GM12892 (cell line): Measurements from ENCODE around the gene XYLT1.

Experiments used
- DNase-seq: peaks from one replicate; pipeline ENCODE4 v3.0.0; 2011; ENCODE audit not compliant: insufficient read length
- FAIRE-seq: peaks from 2 replicates; lab custom pipeline; 2011; peaks lifted over from hg19 to GRCh38; lab: Jason Lieb, UNC
- POLR2A ChIP-seq: IDR thresholded peaks from 2 replicates; pipeline ENCODE4 v1.6.1; 2011; ENCODE audit warnings: low read depth, low read length, control low read depth
- POLR2AphosphoS5 ChIP-seq: IDR thresholded peaks from 2 replicates; pipeline ENCODE4 v1.6.1; 2011; ENCODE audit warnings: low read depth, low read length, control low read depth
- TAF1 ChIP-seq: IDR thresholded peaks from 2 replicates; pipeline ENCODE4 v1.6.1; 2011; ENCODE audit warnings: low read depth, mild to moderate bottlenecking, control low read depth, low read length, borderline replicate concordance

Gene XYLT1

DNA sequence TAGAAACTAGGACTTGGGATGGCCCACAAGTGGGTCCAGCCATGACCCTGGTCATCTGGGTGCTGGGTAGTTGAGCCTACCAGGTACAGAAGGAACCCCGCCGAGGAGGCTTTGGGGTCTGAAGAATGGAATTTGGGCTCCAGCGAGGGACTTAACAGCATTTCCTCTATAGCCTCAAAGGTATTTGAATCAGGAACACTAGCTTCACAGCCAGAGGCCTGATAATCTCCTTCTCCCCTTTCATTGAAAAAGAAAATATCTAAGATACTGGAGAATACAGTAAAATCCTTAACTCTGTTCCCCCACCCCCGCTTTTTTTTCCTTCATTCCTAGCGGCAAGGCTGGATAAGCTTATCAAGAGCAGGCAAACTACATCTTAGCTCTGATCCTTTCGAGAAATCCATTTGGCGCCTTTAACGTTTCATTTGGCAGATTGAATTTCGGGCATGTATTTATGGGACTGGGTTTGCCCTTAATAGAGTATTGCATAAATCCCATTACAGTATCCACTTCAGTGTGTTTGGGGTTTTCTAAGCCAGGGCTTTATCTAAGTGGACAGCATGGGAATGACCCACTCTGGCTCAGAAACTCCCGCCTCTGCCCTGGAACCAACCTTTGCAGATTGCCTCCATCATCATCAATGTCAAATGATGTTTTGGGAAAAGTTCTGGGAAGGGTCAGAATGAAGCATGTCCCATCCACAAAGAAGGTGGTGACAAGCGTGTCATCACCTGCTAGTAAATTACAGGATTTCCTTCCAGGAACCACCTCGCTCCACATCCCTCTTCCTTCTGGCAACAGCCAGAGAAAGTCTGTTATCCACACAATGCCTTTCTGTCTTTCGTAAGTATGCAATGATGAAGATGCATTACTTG, 36.9 kb downstream of the XYLT1 start:
- TF ChIP-seq POLR2A (no peak), POLR2AphosphoS5 (no peak)
- FAIRE-seq (no peak), DNase-seq (no peak)

DNA sequence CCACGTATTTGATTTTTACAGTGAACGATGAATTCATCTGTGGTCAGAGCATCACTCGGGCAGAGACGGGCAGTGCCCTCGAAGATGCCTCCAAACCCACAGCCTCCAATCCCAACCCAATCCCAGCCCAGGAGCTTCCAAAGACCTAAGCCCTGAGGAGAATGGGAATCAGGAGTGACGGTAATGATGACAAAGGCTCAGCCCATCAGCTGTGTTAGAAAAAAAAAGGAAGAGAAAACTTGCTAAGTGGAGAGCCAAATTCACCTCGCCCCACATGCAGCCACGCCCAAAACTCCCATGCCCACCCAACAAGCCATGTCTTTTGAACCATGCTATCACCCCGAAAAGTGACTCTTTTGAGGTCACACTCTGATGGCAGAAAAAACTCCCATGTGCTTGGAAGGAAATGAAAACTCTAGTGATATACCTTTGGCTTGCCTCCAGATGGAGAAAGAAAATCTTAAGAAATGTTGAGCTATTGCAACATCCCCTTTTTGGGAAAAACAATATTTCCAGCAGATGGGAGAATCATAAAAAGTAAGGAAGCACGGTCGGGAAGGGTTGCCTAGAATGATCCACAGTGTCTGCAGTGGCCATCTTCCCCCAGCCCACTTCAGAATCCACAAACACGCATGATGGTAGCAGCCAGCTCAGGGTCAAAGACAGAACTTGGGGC, 37.7 kb downstream of the XYLT1 start:
- DNase-seq (no peak), FAIRE-seq (no peak)
- TF ChIP-seq TAF1 (no peak), POLR2AphosphoS5 (no peak), POLR2A (no peak)

GRCh38 chr16:17431968-17432625, 38.7 kb downstream of the XYLT1 start:
- DNase-seq (no peak), FAIRE-seq (no peak)
- TF ChIP-seq POLR2AphosphoS5 (no peak), TAF1 (no peak)

DNA sequence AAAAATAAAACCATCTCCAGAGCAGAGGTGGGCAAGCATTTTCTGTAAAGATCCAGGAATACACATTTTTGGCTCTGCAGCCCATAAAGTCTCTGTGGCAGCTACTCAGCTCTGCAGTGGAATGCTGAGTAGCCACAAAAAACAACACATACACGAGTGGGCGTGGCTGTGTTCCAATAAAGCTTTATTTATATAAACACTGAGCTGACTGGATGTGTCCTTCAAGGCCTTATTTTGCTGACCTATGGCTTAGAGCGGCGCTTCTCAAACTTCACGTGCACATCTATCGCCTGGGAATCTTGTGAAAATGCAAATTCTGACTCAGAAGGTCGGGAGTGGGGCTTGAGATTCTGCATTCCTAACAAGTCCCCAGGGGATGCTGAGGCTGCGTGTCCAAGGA, 39.7 kb downstream of the XYLT1 start:
- DNase-seq: no peak

DNA sequence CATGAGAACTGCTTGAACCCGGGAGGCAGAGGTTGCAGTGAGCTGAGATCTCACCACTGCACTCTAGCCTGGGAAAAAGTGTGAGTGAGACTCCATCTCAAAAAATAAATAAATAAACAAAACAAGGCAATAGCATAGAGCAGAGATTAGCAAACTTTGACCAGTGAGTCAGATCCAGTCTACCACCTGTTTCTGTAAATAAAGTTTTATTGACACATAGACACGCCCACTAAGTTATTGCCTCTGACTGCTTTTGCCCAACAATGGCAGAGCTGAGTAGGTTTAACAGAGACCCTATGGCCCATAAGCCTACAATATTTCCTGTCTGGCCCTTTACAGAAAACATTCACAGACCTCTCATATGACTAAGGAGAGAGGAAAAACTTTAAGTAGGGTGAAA, 44.3 kb downstream of the XYLT1 start:
- no peak for FAIRE-seq
- TF ChIP-seq TAF1: no peak
- TF ChIP-seq POLR2A: no peak
- TF ChIP-seq POLR2AphosphoS5: no peak

More for the DNA sequence above, 39.7 kb downstream of the XYLT1 start:
- no peak for FAIRE-seq
- TF ChIP-seq TAF1: no peak
- no peak for TF ChIP-seq POLR2A
- no peak for TF ChIP-seq POLR2AphosphoS5

GRCh38 chr16:17424771-17425170, 46.0 kb downstream of the XYLT1 start:
- TF ChIP-seq POLR2A: no peak
- TF ChIP-seq POLR2AphosphoS5: no peak
- TF ChIP-seq TAF1: no peak
- FAIRE-seq (no peak), DNase-seq (no peak)

More for the DNA sequence above, 44.3 kb downstream of the XYLT1 start:
- DNase-seq: no peak

DNA sequence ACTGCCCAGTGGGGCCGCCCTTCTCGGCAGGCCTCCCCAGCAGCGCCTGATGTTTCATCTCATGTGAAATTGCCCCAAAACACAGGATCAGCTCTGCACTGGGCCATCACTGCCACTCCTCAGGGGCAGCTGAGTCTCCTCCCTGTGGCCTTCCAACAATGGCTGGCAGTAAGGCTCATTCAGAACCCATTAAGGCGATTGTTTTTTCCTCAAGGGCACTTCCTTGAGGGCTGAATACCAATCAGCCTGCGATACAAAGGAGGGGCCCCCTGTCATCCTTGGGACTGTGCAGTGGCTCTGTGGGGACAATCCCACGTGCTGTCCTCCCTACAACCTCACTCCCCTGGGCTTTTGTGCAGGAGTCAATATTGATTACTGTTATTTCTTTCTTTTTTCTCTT, 47.5 kb downstream of the XYLT1 start:
- no peak for TF ChIP-seq POLR2AphosphoS5
- TF ChIP-seq POLR2A: no peak
- TF ChIP-seq TAF1: no peak
- no peak for FAIRE-seq
- DNase-seq: no peak

GRCh38 chr16:17420816-17421215, 49.9 kb downstream of the XYLT1 start:
- no peak for DNase-seq
- TF ChIP-seq TAF1 (no peak), POLR2AphosphoS5 (no peak), POLR2A (no peak)
- no peak for FAIRE-seq

DNA sequence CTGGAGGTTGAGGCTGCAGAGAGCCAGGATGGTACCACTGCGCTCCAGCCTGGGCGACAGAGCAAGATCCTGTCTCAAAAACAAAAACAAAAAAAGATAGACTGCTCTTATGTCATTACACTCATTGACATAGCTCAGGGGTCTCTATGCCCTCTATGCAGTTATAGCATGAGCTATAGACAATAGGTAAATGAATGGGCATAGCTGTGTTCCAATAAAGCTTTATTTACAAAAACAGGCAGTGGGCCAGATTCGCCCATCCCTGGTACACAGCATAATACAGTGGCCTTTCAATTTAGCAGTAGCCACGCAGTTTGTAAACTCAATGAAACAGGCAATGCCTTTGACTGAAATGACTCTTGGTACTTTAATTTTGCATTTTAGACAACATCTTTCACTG, 51.5 kb downstream of the XYLT1 start:
- FAIRE-seq (no peak), DNase-seq (no peak)

GRCh38 chr16:17417740-17418139, 53.0 kb downstream of the XYLT1 start:
- TF ChIP-seq POLR2A (no peak), TAF1 (no peak), POLR2AphosphoS5 (no peak)
- DNase-seq: no peak
- no peak for FAIRE-seq

More for the DNA sequence above, 51.5 kb downstream of the XYLT1 start:
- TF ChIP-seq TAF1: no peak
- no peak for TF ChIP-seq POLR2A
